NCI-H526 (cell line): Measurements from ENCODE around the gene TRIM75.
"Not testable (repeated sequence)": the region's sequence is repeated elsewhere in the genome, so short reads cannot be mapped to it uniquely, and the experiment has no call there.

Experiments
- DNase-seq, 2 experiments: peaks; one replicate each; lab custom pipeline; 2025; lab: John Stamatoyannopoulos, UW

TRIM75 gene

DNA sequence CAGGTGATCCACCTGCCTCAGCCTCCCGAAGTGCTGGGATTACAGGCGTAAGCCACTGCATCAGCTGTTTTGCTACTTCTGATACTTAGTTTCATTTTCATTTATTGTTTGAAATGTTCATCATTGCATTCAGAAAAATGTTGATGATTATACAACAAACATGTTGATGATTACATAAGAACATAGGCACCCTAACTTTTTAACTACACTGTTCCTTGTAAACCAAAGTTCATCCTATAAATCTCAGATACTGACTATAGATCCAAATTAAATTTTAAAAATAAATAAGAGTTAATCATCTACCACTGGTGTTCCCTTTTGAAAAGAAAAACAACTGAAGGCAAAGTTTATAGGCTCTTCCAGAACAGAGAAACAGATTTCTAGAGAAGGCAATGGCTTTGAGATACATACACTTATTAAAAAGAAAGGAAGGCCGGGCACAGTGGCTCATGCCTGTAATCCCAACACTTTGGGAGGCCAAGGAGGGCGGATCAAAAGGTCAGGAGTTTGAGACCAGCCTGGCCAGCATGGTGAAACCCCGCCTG lies 23.4 kb downstream of the TRIM75 start:
- DNase-seq, result no peak

DNA sequence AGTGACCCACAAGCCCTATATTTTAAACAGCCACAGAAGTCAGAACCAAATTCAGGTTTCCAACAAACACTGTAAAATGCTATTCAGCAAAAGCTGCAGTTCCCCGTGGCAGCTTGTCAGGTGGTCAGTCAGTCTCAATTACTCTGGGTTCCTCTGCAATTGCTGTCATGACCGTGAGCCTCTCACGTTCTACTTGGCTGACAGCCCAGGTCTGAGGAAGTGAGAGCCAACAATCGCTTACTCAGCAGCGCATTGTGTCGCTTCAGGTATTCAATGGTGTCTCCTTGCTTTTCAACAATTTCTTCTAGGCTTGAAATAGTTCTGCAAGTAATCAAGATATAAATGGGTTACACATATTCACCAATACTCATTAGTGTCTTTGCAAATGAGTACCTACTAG lies 25.8 kb downstream of the TRIM75 start:
- DNase-seq, result no peak

DNA sequence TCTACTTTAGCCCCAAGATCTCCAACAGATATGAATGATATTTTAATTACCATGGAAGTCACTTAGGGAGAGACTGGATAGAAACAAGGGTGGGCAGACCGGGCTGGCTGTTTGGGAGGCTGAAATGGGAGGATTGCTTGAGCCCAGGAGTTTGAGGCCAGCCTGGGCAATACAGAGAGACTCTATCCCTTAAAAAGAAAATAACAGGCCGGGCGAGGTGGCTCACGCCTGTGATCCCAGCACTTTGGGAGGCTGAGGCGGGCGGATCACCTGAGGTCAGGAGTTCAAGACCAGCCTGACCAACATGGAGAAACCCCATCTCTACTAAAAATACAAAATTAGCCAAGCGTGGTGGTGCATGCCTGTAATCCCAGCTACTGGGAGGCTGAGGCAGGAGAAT lies 31.1 kb downstream of the TRIM75 start:
- not testable (repeated sequence) for DNase-seq

DNA sequence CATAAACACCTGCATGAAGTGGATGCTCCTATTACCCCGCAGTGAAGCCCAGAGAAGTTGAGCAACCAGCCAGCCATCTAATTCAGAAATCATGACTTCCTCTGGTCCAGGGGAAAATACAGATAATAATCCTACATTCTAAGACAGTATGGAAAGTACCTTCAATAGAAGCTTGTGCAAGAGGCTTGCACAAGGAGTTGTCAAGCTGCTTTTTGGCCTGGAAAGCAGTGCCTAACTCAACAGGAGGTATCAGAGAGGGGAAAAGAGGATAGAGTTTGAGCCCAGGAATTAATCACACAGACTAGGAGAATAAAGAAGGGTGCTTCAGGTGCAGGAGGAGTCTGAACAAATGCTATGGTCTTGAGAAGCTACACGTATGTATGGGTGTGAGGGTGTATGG lies 32.3 kb downstream of the TRIM75 start:
- no peak for DNase-seq

DNA sequence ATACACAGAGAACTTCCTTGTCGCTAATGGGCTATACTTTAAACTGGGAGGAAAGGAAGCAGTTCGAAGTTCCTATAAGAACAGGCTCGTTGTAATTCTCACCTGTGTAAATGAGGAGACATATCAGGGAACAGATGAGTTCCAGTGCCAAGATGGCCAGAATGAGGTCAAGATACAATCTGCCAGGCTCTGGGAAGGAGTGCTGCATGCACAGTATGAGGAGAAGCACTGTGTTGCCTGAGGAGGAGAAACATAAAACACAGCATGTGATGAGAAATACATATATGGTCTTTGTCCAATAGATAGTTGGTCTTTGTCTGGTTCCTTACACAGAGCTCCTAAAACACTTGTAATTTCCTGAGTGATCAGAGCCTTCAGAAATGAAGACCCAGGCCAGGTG lies 34.7 kb downstream of the TRIM75 start:
- no peak for DNase-seq

DNA sequence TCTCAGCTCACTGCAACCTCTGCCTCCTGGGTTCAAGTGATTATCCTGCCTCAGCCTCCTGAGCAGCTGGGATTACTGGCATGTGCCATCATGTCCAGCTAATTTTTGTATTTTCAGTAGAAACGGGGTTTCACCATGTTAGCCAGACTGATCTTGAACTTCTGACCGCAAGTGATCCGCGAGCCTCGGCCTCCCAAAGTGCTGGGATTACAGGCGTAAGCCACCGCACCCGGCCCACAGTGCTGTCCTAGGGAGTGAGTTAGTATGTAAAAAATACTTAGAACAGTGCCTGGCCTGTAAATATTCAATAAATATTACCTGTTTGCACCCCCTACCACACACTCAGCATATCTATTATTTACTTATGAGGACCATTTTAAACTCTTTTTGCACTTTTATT lies 38.5 kb downstream of the TRIM75 start:
- DNase-seq, result not testable (repeated sequence)

DNA sequence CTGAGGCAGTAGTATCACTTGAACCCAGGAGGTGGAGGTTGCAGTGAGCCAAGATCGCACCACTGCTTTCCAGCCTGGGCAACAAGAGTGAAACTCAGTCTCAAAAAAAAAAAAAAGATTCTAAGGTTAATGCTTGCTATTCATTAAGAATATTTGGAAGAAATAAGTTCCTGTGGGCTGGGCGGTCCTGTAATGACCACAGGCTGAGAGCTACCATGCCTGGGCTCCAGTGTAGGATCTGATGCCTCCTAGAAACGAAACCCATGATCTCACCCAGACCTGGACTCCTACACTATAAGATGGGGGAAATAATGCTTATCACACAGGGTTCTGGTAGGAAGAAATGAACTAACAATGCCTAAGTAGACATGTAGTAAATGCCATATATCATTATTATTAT lies 41.2 kb downstream of the TRIM75 start:
- DNase-seq, result no peak

DNA sequence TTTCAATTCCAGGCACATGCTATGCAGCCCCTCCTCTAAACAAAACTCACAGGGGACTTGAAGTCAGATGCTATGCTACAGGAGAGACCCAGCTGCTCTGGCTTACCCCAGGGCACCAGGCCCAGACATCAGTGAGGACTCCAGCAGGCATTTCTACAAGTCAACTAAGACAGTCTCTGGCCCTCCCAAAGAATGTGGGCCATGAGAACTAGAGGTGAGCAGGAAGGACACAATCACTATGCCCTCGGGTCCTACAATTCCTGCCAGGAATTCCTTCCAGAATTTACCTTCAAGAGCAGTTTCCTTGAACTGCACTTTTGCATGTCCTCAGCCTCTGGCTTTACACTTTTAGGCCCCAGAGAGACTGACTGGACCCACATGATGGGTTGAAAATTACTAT lies 41.6 kb downstream of the TRIM75 start:
- no peak for DNase-seq

DNA sequence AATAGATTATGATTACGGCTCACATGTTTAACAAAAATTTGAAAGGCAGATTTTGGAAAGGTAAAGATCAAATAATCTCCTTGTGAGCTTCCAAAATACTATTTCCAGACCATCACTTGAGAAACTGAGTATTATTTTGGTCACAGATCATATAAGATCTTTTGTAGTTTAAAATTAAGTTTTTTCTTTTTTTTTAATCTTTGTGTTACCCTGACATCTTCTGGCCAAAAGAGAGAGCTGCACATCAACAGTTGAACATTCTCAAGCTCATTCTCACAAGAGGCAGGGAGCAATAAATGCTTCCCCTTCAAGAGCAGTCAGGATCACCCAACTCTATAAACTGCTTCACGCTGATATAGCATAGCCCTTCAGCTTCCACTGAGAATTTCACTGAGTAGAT lies 43.1 kb downstream of the TRIM75 start:
- DNase-seq, result peak in 1 of 2 experiments; percentile 36

DNA sequence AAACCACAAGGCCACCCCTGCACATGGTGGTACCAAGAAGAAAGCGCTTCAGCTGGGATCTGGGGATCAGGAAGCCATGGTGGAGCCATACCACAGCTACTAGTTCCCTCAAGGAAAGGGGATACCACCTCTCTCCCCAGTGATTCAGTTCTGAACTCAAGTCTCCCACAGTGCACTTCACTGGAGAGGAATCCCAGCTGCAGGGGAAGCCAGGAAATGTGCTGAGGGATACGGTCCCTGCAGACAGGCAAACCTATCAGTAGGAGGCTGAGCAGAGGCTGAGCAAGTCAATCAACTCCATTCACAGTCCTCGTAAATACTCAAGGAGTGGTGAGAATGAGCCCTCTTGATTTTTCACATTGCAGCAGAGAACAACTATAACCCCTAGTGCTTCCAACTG lies 48.0 kb downstream of the TRIM75 start:
- no peak for DNase-seq

DNA sequence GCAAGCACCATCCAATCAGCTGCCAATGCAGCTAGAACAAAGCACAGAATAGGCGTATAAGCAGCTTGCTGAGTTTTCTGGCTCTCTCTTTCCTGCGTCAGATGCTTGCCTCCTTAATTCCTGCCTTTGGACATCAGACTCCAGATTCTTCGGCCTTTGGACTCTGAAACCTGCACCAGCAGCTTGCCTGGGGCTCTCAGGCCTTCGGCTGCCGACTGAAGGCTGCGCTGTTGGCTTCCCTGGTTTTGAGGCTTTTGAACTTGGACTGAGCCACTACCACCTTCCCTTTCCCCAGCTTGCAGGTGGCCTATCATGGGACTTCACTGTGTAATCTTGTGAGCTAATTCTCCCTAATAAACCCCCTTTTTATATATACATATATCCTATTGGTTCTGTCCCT lies 52.9 kb downstream of the TRIM75 start:
- DNase-seq, result no peak
